ENCODE measurements around the gene CD46. TPM values are rescaled to one million over a fixed set of nuclear protein-coding genes. Genes with fewer than 3 reads are reported as not detected.

The CD46 gene
- total RNA-seq, 1 experiment from 2014 or later: 184 TPM

DNA sequence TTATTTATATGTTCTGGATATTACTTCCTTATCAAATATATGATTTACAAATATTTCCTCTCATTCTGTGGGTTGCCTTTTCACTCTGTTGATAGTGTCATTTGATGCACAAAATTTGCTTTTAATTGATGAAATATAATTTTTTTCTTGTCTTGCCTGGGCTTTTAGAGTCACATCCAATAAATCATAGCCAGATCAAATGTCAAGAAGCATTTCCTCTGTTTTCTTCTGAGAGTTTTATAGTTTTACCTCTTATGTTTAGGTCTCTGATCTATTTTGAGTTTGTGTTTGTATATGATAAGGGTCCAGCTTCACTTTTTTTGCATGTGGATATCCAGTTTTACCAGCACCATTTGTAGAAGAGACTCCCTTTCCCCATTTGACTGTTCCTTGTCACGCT lies 29.5 kb downstream of the CD46 start:
- Mint-ChIP-seq H3K36me3 (ENCODE audit: insufficient read depth, unreplicated experiment) (peaks cover 67% of the 10 kb centered on the region), H3K27ac (ENCODE audit: low read depth, unreplicated experiment) (no peak overlapping the region), H3K9me3 (ENCODE audit: unreplicated experiment) (peaks cover 16% of the 10 kb centered on the region), H3K27me3 (ENCODE audit: insufficient read depth, unreplicated experiment) (no peaks in the 10 kb centered on the region), H3K4me1 (ENCODE audit: insufficient read depth, unreplicated experiment) (peaks cover 4% of the 10 kb centered on the region), H3K4me3 (ENCODE audit: unreplicated experiment) (no peak overlapping the region)
- intact Hi-C loops (cut with micrococcal nuclease): no loop called here
- TF ChIP-seq, protein P1, sequence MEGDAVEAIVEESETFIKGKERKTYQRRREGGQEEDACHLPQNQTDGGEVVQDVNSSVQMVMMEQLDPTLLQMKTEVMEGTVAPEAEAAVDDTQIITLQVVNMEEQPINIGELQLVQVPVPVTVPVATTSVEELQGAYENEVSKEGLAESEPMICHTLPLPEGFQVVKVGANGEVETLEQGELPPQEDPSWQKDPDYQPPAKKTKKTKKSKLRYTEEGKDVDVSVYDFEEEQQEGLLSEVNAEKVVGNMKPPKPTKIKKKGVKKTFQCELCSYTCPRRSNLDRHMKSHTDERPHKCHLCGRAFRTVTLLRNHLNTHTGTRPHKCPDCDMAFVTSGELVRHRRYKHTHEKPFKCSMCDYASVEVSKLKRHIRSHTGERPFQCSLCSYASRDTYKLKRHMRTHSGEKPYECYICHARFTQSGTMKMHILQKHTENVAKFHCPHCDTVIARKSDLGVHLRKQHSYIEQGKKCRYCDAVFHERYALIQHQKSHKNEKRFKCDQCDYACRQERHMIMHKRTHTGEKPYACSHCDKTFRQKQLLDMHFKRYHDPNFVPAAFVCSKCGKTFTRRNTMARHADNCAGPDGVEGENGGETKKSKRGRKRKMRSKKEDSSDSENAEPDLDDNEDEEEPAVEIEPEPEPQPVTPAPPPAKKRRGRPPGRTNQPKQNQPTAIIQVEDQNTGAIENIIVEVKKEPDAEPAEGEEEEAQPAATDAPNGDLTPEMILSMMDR (IDR thresholded peaks at IDR 0.05; ENCODE audit: unreplicated experiment): no peak
- BruUV-seq (replicated peaks): no TSS peak
- DNase-seq (ENCODE audit: unreplicated experiment): no peak
- ChIA-PET POLR2A (no interaction called here), CTCF (no interaction called here)

DNA sequence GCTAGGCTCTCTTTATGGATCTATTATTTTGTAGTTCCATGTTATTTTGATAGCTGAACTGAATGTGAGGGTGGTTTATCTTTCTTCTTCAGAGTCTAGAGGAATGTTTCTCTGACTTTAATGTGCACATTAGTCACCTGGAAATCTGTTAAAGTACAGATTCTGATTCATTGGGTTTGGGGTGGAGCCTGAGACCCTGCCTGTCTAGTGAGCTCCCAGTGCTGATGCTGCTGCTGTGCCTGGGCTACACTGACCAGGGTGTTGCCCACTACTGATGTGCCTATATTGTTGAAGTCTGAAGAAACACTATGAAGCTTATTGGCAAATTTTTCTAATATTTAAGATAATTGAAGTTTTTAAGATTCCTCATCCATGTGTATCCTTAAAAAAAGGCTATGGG lies 35.9 kb downstream of the CD46 start:
- intact Hi-C loops (cut with micrococcal nuclease): no loop called here
- TF ChIP-seq, protein P1 (IDR thresholded peaks at IDR 0.05; ENCODE audit: unreplicated experiment): no peak
- H3K4me1 Mint-ChIP-seq (ENCODE audit: insufficient read depth, unreplicated experiment): peaks cover 15% of the 10 kb centered on the region
- CTCF ChIA-PET: interaction anchor here (0.6 to 5.2 kb wide), 4 partner anchors 9 to 89 kb away, joined by 3 to 58 read pairs (median 5); no protein-coding TSS in a partner anchor
- no peaks in the 10 kb centered on the region for H3K9me3 Mint-ChIP-seq (ENCODE audit: unreplicated experiment)
- no peak for DNase-seq (ENCODE audit: unreplicated experiment)
- H3K4me3 Mint-ChIP-seq (ENCODE audit: unreplicated experiment): no peak overlapping the region
- no peaks in the 10 kb centered on the region for H3K27me3 Mint-ChIP-seq (ENCODE audit: insufficient read depth, unreplicated experiment)
- no peak overlapping the region for H3K27ac Mint-ChIP-seq (ENCODE audit: low read depth, unreplicated experiment)
- H3K36me3 Mint-ChIP-seq (ENCODE audit: insufficient read depth, unreplicated experiment): peaks cover 80% of the 10 kb centered on the region
- no TSS peak for BruUV-seq (replicated peaks)
- POLR2A ChIA-PET: interaction anchor here (0.8 to 2.6 kb wide), 6 partner anchors 8 to 36 kb away, joined by 3 to 14 read pairs (median 9); no protein-coding TSS in a partner anchor

DNA sequence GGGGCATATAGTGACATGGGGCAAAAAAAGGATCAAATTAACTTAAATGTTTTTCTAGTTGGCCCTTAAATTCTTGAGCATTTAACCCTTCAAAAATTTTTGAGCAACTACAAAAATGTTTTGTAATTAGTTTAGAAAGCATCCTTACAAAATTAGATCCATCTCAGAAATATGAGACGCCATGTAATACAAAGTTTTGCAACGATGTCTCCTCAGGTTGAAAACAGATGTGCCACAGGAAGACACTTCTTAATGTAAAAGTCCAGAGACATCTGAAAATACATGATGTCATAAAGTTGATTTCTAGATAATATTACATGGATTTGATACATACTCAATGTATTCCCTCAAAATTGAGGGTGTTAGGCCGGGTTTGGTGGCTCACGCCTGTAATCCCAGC lies 37.5 kb downstream of the CD46 start:
- H3K36me3 Mint-ChIP-seq (ENCODE audit: insufficient read depth, unreplicated experiment): peaks cover 85% of the 10 kb centered on the region

More for the DNA sequence above, 37.5 kb downstream of the CD46 start:
- TF ChIP-seq, protein P1 (IDR thresholded peaks at IDR 0.05; ENCODE audit: unreplicated experiment): no peak
- peak overlapping the region; percentile 15 for H3K27ac Mint-ChIP-seq (ENCODE audit: low read depth, unreplicated experiment)
- ChIA-PET CTCF (interaction anchor here (1.2 to 5.2 kb wide), 2 partner anchors 7 to 211 kb away, joined by 5 to 58 read pairs; no protein-coding TSS in a partner anchor), POLR2A (interaction anchor here (0.9 to 2.2 kb wide), 2 partner anchors 8 to 37 kb away, joined by 6 to 14 read pairs; no protein-coding TSS in a partner anchor)
- DNase-seq (ENCODE audit: unreplicated experiment): no peak
- intact Hi-C loops (cut with micrococcal nuclease): no loop called here
- H3K27me3 Mint-ChIP-seq (ENCODE audit: insufficient read depth, unreplicated experiment): no peaks in the 10 kb centered on the region
- no TSS peak for BruUV-seq (replicated peaks)
- no peak overlapping the region for H3K4me3 Mint-ChIP-seq (ENCODE audit: unreplicated experiment)
- H3K9me3 Mint-ChIP-seq (ENCODE audit: unreplicated experiment): no peaks in the 10 kb centered on the region
- H3K4me1 Mint-ChIP-seq (ENCODE audit: insufficient read depth, unreplicated experiment): peaks cover 15% of the 10 kb centered on the region

All from MCF 10A (cell line).